Fibroblast of lung (primary cell): ENCODE measurements around the gene NCKAP5. TPM values are rescaled to one million over a fixed set of nuclear protein-coding genes. Genes with fewer than 3 reads are reported as not detected.

ENCODE experiments used
- DNase-seq, 2 donors: peaks; one replicate each; pipeline versions ENCODE4 v3.0.0 to v3.0.0-alpha.2; 2010; ENCODE audit warnings: low read depth in 2 of 2
- H2AFZ ChIP-seq: 2 replicates; pipeline ENCODE4 v1.5.1; 2012; ENCODE audit warnings: low read length, control low read depth, inconsistent platforms
- H3K27ac ChIP-seq: 2 replicates; pipeline ENCODE4 v1.5.1; 2011; ENCODE audit warnings: low read length, control low read depth; ENCODE audit not compliant: insufficient read depth
- H3K27me3 ChIP-seq: 2 replicates; pipeline ENCODE4 v1.5.1; 2011; ENCODE audit warnings: mild to moderate bottlenecking, low read length; ENCODE audit not compliant: control insufficient read depth, insufficient read depth
- H3K36me3 ChIP-seq: 2 replicates; pipeline ENCODE4 v1.5.1; 2011; ENCODE audit warnings: low read length; ENCODE audit not compliant: control insufficient read depth, insufficient read depth
- H3K4me1 ChIP-seq: 2 replicates; pipeline ENCODE4 v1.5.1; 2011; ENCODE audit warnings: low read length; ENCODE audit not compliant: control insufficient read depth, insufficient read depth; ENCODE audit errors: extremely low read depth
- H3K4me2 ChIP-seq: 2 replicates; pipeline ENCODE4 v1.5.1; 2011; ENCODE audit warnings: low read length, control low read depth; ENCODE audit not compliant: insufficient read depth; ENCODE audit errors: extremely low read depth
- H3K4me3 ChIP-seq, 4 experiments: fragments of 200-600 bp in 1 of 4; sonication (generic) in 1 of 4; replicated peaks in 1 of 4; 2 replicates each; pipeline ENCODE4 v1.5.1; 2011 to 2016; ENCODE audit warnings: low read length in 4 of 4, low read depth in 3 of 4, mild to moderate bottlenecking in 3 of 4, control low read depth in 2 of 4, inconsistent platforms in 1 of 4, mixed read lengths in 1 of 4; ENCODE audit not compliant: insufficient read depth in 1 of 4; ENCODE audit errors: control extremely low read depth in 1 of 4
- H3K79me2 ChIP-seq: 2 replicates; pipeline ENCODE4 v1.5.1; 2012; ENCODE audit warnings: mild to moderate bottlenecking, low read length, inconsistent platforms; ENCODE audit not compliant: control insufficient read depth, insufficient read depth
- H3K9ac ChIP-seq: 2 replicates; pipeline ENCODE4 v1.5.1; 2011; ENCODE audit warnings: mild to moderate bottlenecking, low read length, control low read depth; ENCODE audit not compliant: insufficient read depth
- H3K9me3 ChIP-seq: 2 replicates; pipeline ENCODE4 v1.5.1; 2012; ENCODE audit warnings: low read depth, low read length; ENCODE audit not compliant: control insufficient read depth, insufficient read depth
- H4K20me1 ChIP-seq: 2 replicates; pipeline ENCODE4 v1.5.1; 2011; ENCODE audit warnings: low read length; ENCODE audit not compliant: control insufficient read depth, insufficient read depth; ENCODE audit errors: extremely low read depth
- CTCF ChIP-seq, 2 donors: IDR thresholded peaks in 1 of 2; conservative IDR thresholded peaks in 1 of 2; 1 replicate in 1 of 2; 2 replicates in 1 of 2; pipeline ENCODE4 v1.5.1; 2011 to 2012; ENCODE audit warnings: low read length in 2 of 2, control low read depth in 1 of 2, inconsistent platforms in 1 of 2, low read depth in 1 of 2, mild to moderate bottlenecking in 1 of 2
- EZH2 ChIP-seq: IDR thresholded peaks from 2 replicates; pipeline ENCODE4 v1.5.1; 2012; ENCODE audit warnings: low read length, control low read depth, mild to moderate bottlenecking; ENCODE audit errors: missing control alignments
- polyA plus RNA-seq, 2 donors: library from polyadenylated mRNA; depleted of rRNA in 1 of 2; stranded (reverse) in 1 of 2; unstranded in 1 of 2; fragments of >200 nt; gene quantifications; 2 replicates each; pipeline ENCODE4 v1.2.1, GENCODE V29; 2011 to 2012; ENCODE audit warnings: missing spikeins in 1 of 2
- total RNA-seq: library from RNA; depleted of rRNA; stranded (reverse); fragments of >200 nt; gene quantifications from 2 replicates; pipeline ENCODE4 v1.2.1, GENCODE V29; 2014

The NCKAP5 gene
- total and polyA plus RNA-seq, 2 donors (not counting 1 experiment from before 2014, with no cell fraction given): 2.6 to 6.2 TPM

- TF ChIP-seq CTCF (conservative IDR thresholded peaks at IDR 0.05 in 1 of 2, IDR thresholded peaks at IDR 0.05 in 1 of 2; ENCODE audit: low read depth in 1 of 2, low read length in 2 of 2) (no peak), EZH2 (no peak)
- Histone ChIP-seq H3K36me3 (no peaks in the 10 kb centered on the region), H3K4me1 (no peaks in the 10 kb centered on the region), H3K4me3 (no peak overlapping the region), H2AFZ (no peak overlapping the region), H3K79me2 (no peaks in the 10 kb centered on the region), H3K9ac (no peak overlapping the region), H4K20me1 (no peaks in the 10 kb centered on the region), H3K27me3 (no peaks in the 10 kb centered on the region), H3K9me3 (no peaks in the 10 kb centered on the region), H3K27ac (no peak overlapping the region), H3K4me2 (no peak overlapping the region)
- no peak for DNase-seq
Measured at GRCh38 chr2:132877923-132878322, 690.3 kb downstream of the NCKAP5 start.

GRCh38 chr2:132876745-132877391 is 691.4 kb downstream of the NCKAP5 start:
- Histone ChIP-seq H3K27ac (no peak overlapping the region), H4K20me1 (no peaks in the 10 kb centered on the region), H3K4me2 (no peak overlapping the region), H3K36me3 (no peaks in the 10 kb centered on the region), H3K9ac (no peak overlapping the region), H3K4me3 (no peak overlapping the region), H3K27me3 (no peaks in the 10 kb centered on the region), H3K4me1 (no peaks in the 10 kb centered on the region), H3K79me2 (no peaks in the 10 kb centered on the region), H2AFZ (no peak overlapping the region), H3K9me3 (no peaks in the 10 kb centered on the region)
- DNase-seq: peak in 1 of 2 donors; percentile 5
- TF ChIP-seq CTCF (conservative IDR thresholded peaks at IDR 0.05 in 1 of 2, IDR thresholded peaks at IDR 0.05 in 1 of 2; ENCODE audit: low read depth in 1 of 2, low read length in 2 of 2) (no peak), EZH2 (no peak)

GRCh38 chr2:132875193-132875592 is 693.1 kb downstream of the NCKAP5 start:
- Histone ChIP-seq H3K9me3 (no peaks in the 10 kb centered on the region), H3K36me3 (no peaks in the 10 kb centered on the region), H3K4me1 (no peaks in the 10 kb centered on the region), H2AFZ (no peak overlapping the region), H3K27me3 (no peaks in the 10 kb centered on the region), H3K79me2 (no peaks in the 10 kb centered on the region), H3K4me3 (no peak overlapping the region), H4K20me1 (no peaks in the 10 kb centered on the region), H3K9ac (no peak overlapping the region), H3K27ac (no peak overlapping the region), H3K4me2 (no peak overlapping the region)
- no peak for DNase-seq
- no peak for TF ChIP-seq CTCF (conservative IDR thresholded peaks at IDR 0.05 in 1 of 2, IDR thresholded peaks at IDR 0.05 in 1 of 2; ENCODE audit: low read depth in 1 of 2, low read length in 2 of 2)
- TF ChIP-seq EZH2: no peak
